Prostate gland (tissue), 2 donors: ENCODE data around the gene RYR2.

Experiments
- POLR2A ChIP-seq: fragments of 450-650 bp; IDR thresholded peaks from one replicate; pipeline ENCODE4 v1.6.1; 2016; ENCODE audit warnings: antibody characterized with exemption, mild to moderate bottlenecking
- POLR2AphosphoS5 ChIP-seq: sonication (generic); formaldehyde crosslinking; IDR thresholded peaks from one replicate; pipeline ENCODE4 v1.6.1; 2017; ENCODE audit warnings: antibody characterized with exemption
- TF ChIP-seq, protein P1 (sequence below), 4 experiments: fragments of 200-600 bp in 2 of 4; fragments of 450-650 bp in 2 of 4; sonication (generic) in 2 of 4; IDR thresholded peaks; 1 replicate in 3 of 4; 2 replicates in 1 of 4; pipeline ENCODE4 v1.5.1; 2016 to 2019; ENCODE audit warnings: antibody characterized with exemption in 4 of 4, mild to moderate bottlenecking in 2 of 4, moderate library complexity in 2 of 4

GRCh38 chr1:237327061-237327460, 285.1 kb downstream of the RYR2 start:
- TF ChIP-seq, protein P1, sequence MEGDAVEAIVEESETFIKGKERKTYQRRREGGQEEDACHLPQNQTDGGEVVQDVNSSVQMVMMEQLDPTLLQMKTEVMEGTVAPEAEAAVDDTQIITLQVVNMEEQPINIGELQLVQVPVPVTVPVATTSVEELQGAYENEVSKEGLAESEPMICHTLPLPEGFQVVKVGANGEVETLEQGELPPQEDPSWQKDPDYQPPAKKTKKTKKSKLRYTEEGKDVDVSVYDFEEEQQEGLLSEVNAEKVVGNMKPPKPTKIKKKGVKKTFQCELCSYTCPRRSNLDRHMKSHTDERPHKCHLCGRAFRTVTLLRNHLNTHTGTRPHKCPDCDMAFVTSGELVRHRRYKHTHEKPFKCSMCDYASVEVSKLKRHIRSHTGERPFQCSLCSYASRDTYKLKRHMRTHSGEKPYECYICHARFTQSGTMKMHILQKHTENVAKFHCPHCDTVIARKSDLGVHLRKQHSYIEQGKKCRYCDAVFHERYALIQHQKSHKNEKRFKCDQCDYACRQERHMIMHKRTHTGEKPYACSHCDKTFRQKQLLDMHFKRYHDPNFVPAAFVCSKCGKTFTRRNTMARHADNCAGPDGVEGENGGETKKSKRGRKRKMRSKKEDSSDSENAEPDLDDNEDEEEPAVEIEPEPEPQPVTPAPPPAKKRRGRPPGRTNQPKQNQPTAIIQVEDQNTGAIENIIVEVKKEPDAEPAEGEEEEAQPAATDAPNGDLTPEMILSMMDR (IDR thresholded peaks at IDR 0.05): no peak
- TF ChIP-seq POLR2A: no peak
- TF ChIP-seq POLR2AphosphoS5: no peak
